Kidney epithelial cell (primary cell): Measurements from ENCODE around the gene DBH. TPM values are rescaled to one million over a fixed set of nuclear protein-coding genes. Genes with fewer than 3 reads are reported as not detected.

Source experiments
- DNase-seq: peaks from one replicate; pipeline ENCODE4 v3.0.0-alpha.2; 2010; ENCODE audit warnings: low read depth
- H3K27me3 ChIP-seq: 2 replicates; pipeline ENCODE4 v1.6.0; 2011; ENCODE audit warnings: low read length; ENCODE audit not compliant: control insufficient read depth, insufficient read depth
- H3K36me3 ChIP-seq: 2 replicates; pipeline ENCODE4 v1.5.1; 2011; ENCODE audit warnings: low read length; ENCODE audit not compliant: control insufficient read depth, insufficient read depth
- H3K4me3 ChIP-seq: 2 replicates; pipeline ENCODE4 v1.5.1; 2011; ENCODE audit warnings: low read depth, mild to moderate bottlenecking, control low read depth, low read length
- total RNA-seq: library from RNA; depleted of rRNA; stranded (reverse); fragments of >200 nt; gene quantifications from 2 replicates; pipeline ENCODE4 v1.2.3, GENCODE V29; 2015
- TF ChIP-seq, protein P1 (sequence below): IDR thresholded peaks from 2 replicates; pipeline ENCODE4 v1.5.1; 2011; ENCODE audit warnings: mild to moderate bottlenecking, moderate library complexity, low read length, control low read depth, inconsistent platforms; ENCODE audit not compliant: insufficient read depth, poor library complexity, severe bottlenecking

The DBH gene
- total RNA-seq, 1 donor from 2014 or later: not detected

GRCh38 chr9:133680250-133680975, 44.2 kb downstream of the DBH start:
- Histone ChIP-seq H3K4me3 (no peak overlapping the region), H3K36me3 (no peaks in the 10 kb centered on the region), H3K27me3 (peaks cover 3% of the 10 kb centered on the region)
- no peak for DNase-seq
- TF ChIP-seq, protein P1, sequence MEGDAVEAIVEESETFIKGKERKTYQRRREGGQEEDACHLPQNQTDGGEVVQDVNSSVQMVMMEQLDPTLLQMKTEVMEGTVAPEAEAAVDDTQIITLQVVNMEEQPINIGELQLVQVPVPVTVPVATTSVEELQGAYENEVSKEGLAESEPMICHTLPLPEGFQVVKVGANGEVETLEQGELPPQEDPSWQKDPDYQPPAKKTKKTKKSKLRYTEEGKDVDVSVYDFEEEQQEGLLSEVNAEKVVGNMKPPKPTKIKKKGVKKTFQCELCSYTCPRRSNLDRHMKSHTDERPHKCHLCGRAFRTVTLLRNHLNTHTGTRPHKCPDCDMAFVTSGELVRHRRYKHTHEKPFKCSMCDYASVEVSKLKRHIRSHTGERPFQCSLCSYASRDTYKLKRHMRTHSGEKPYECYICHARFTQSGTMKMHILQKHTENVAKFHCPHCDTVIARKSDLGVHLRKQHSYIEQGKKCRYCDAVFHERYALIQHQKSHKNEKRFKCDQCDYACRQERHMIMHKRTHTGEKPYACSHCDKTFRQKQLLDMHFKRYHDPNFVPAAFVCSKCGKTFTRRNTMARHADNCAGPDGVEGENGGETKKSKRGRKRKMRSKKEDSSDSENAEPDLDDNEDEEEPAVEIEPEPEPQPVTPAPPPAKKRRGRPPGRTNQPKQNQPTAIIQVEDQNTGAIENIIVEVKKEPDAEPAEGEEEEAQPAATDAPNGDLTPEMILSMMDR: no peak

GRCh38 chr9:133680976-133681657, 45.0 kb downstream of the DBH start:
- peaks cover 3% of the 10 kb centered on the region for H3K27me3 ChIP-seq
- H3K36me3 ChIP-seq: no peaks in the 10 kb centered on the region
- DNase-seq: no peak
- TF ChIP-seq, protein P1: no peak
- no peak overlapping the region for H3K4me3 ChIP-seq

DNA sequence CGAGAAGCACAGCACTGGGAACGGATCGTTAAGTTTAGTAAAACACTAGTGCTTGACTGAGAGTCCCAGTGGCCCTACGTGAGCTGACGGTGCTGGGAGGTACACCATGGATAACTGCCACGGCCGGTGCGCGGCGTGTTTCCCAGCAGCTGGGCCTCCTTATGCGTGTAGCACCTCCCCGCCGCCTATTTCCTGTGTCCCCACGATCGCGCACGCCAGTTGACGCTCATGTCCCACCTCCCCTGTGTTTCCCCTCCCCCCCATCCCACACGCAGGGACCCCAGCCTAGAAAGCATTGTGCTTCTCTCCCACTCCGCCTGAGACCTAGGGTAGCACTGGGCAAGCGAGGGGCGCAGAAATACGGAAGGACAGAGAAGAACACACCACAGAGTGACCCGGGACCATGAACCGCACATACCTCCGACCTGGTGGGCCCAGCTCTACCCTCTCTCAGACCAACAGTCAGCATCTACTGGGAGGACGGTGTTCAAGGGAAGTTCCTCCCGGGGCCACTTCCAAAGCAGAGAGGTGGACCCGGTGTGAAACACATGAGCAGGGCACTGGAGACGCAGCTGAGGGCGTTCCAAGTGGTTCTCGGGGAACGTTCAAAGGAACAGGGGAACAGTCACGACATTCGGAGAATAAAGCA, 45.6 kb downstream of the DBH start:
- Histone ChIP-seq H3K27me3 (peaks cover 6% of the 10 kb centered on the region), H3K4me3 (no peak overlapping the region), H3K36me3 (no peaks in the 10 kb centered on the region)
- DNase-seq: no peak
- TF ChIP-seq, protein P1: no peak

GRCh38 chr9:133682818-133683585, 46.8 kb downstream of the DBH start:
- Histone ChIP-seq H3K36me3 (no peaks in the 10 kb centered on the region), H3K4me3 (no peak overlapping the region), H3K27me3 (peaks cover 8% of the 10 kb centered on the region)
- DNase-seq: no peak
- TF ChIP-seq, protein P1: no peak

GRCh38 chr9:133683586-133684120, 47.5 kb downstream of the DBH start:
- TF ChIP-seq, protein P1: no peak
- H3K36me3 ChIP-seq: no peaks in the 10 kb centered on the region
- DNase-seq: no peak
- H3K27me3 ChIP-seq: peaks cover 12% of the 10 kb centered on the region
- H3K4me3 ChIP-seq: no peak overlapping the region
